Fibroblast of lung (primary cell): Measurements from ENCODE around the gene AGAP1. TPM values are rescaled to one million over a fixed set of nuclear protein-coding genes. Genes with fewer than 3 reads are reported as not detected.

ENCODE experiments used
- DNase-seq, 2 donors: peaks; one replicate each; pipeline versions ENCODE4 v3.0.0 to v3.0.0-alpha.2; 2010; ENCODE audit warnings: low read depth in 2 of 2
- H2AFZ ChIP-seq: 2 replicates; pipeline ENCODE4 v1.5.1; 2012; ENCODE audit warnings: low read length, control low read depth, inconsistent platforms
- H3K27ac ChIP-seq: 2 replicates; pipeline ENCODE4 v1.5.1; 2011; ENCODE audit warnings: low read length, control low read depth; ENCODE audit not compliant: insufficient read depth
- H3K27me3 ChIP-seq: 2 replicates; pipeline ENCODE4 v1.5.1; 2011; ENCODE audit warnings: mild to moderate bottlenecking, low read length; ENCODE audit not compliant: control insufficient read depth, insufficient read depth
- H3K36me3 ChIP-seq: 2 replicates; pipeline ENCODE4 v1.5.1; 2011; ENCODE audit warnings: low read length; ENCODE audit not compliant: control insufficient read depth, insufficient read depth
- H3K4me1 ChIP-seq: 2 replicates; pipeline ENCODE4 v1.5.1; 2011; ENCODE audit warnings: low read length; ENCODE audit not compliant: control insufficient read depth, insufficient read depth; ENCODE audit errors: extremely low read depth
- H3K4me2 ChIP-seq: 2 replicates; pipeline ENCODE4 v1.5.1; 2011; ENCODE audit warnings: low read length, control low read depth; ENCODE audit not compliant: insufficient read depth; ENCODE audit errors: extremely low read depth
- H3K4me3 ChIP-seq, 4 experiments: fragments of 200-600 bp in 1 of 4; sonication (generic) in 1 of 4; replicated peaks in 1 of 4; 2 replicates each; pipeline ENCODE4 v1.5.1; 2011 to 2016; ENCODE audit warnings: low read length in 4 of 4, low read depth in 3 of 4, mild to moderate bottlenecking in 3 of 4, control low read depth in 2 of 4, inconsistent platforms in 1 of 4, mixed read lengths in 1 of 4; ENCODE audit not compliant: insufficient read depth in 1 of 4; ENCODE audit errors: control extremely low read depth in 1 of 4
- H3K79me2 ChIP-seq: 2 replicates; pipeline ENCODE4 v1.5.1; 2012; ENCODE audit warnings: mild to moderate bottlenecking, low read length, inconsistent platforms; ENCODE audit not compliant: control insufficient read depth, insufficient read depth
- H3K9ac ChIP-seq: 2 replicates; pipeline ENCODE4 v1.5.1; 2011; ENCODE audit warnings: mild to moderate bottlenecking, low read length, control low read depth; ENCODE audit not compliant: insufficient read depth
- H3K9me3 ChIP-seq: 2 replicates; pipeline ENCODE4 v1.5.1; 2012; ENCODE audit warnings: low read depth, low read length; ENCODE audit not compliant: control insufficient read depth, insufficient read depth
- H4K20me1 ChIP-seq: 2 replicates; pipeline ENCODE4 v1.5.1; 2011; ENCODE audit warnings: low read length; ENCODE audit not compliant: control insufficient read depth, insufficient read depth; ENCODE audit errors: extremely low read depth
- CTCF ChIP-seq, 2 donors: IDR thresholded peaks in 1 of 2; conservative IDR thresholded peaks in 1 of 2; 1 replicate in 1 of 2; 2 replicates in 1 of 2; pipeline ENCODE4 v1.5.1; 2011 to 2012; ENCODE audit warnings: low read length in 2 of 2, control low read depth in 1 of 2, inconsistent platforms in 1 of 2, low read depth in 1 of 2, mild to moderate bottlenecking in 1 of 2
- EZH2 ChIP-seq: IDR thresholded peaks from 2 replicates; pipeline ENCODE4 v1.5.1; 2012; ENCODE audit warnings: low read length, control low read depth, mild to moderate bottlenecking; ENCODE audit errors: missing control alignments
- polyA plus RNA-seq, 2 donors: library from polyadenylated mRNA; depleted of rRNA in 1 of 2; stranded (reverse) in 1 of 2; unstranded in 1 of 2; fragments of >200 nt; gene quantifications; 2 replicates each; pipeline ENCODE4 v1.2.1, GENCODE V29; 2011 to 2012; ENCODE audit warnings: missing spikeins in 1 of 2
- total RNA-seq: library from RNA; depleted of rRNA; stranded (reverse); fragments of >200 nt; gene quantifications from 2 replicates; pipeline ENCODE4 v1.2.1, GENCODE V29; 2014

Gene AGAP1
- total and polyA plus RNA-seq, 2 donors (not counting 1 experiment from before 2014, with no cell fraction given), result 10.6 to 14.0 TPM

DNA sequence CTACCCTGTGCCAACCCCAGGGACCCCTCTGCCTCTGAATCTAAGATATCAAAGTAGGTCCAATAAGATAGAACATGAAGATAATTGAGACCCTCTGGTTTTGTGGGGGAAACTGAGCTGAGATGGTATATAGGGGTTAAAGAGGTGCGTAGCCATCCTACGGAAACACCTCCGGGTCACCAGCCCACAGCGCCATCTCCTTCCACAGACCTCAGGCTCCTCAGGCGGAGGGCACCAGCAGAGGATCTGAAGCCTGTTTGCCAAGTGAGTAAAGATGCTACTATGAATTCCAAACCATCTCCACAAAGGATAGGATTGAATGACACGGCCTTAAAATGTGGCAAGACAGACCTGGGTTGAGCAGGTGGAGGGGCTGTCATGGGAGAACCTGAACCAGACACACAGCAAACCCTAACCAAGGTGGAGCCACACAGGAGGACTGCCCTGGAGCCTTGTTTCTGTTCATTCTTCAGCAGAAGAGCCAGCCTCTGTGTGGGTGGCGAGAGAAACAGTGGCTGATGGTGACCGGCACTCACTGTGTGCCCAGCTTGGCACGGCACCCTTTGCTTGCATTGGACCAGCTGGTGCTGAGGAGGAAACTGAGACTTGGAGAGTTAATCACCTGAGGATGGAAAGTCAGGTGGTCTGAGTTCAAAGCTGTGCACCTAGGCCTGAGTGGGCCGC lies 664.1 kb downstream of the AGAP1 start:
- Histone ChIP-seq H3K4me2 (no peak overlapping the region), H3K79me2 (no peaks in the 10 kb centered on the region), H2AFZ (no peak overlapping the region), H3K27me3 (peaks cover 20% of the 10 kb centered on the region), H3K36me3 (no peaks in the 10 kb centered on the region), H3K4me1 (no peaks in the 10 kb centered on the region), H3K9me3 (no peaks in the 10 kb centered on the region), H3K27ac (no peak overlapping the region), H4K20me1 (no peaks in the 10 kb centered on the region), H3K4me3 (no peak overlapping the region), H3K9ac (no peak overlapping the region)
- DNase-seq, result no peak
- TF ChIP-seq CTCF (conservative IDR thresholded peaks at IDR 0.05 in 1 of 2, IDR thresholded peaks at IDR 0.05 in 1 of 2; ENCODE audit: low read depth in 1 of 2, low read length in 2 of 2) (no peak), EZH2 (no peak)

GRCh38 chr2:236158969-236159777 lies 665.3 kb downstream of the AGAP1 start:
- no peaks in the 10 kb centered on the region for H3K79me2 ChIP-seq
- H3K27me3 ChIP-seq, result peaks cover 32% of the 10 kb centered on the region
- no peak overlapping the region for H3K27ac ChIP-seq
- H3K4me1 ChIP-seq, result no peaks in the 10 kb centered on the region
- no peaks in the 10 kb centered on the region for H3K9me3 ChIP-seq
- no peak for DNase-seq
- no peak overlapping the region for H3K4me2 ChIP-seq
- no peaks in the 10 kb centered on the region for H4K20me1 ChIP-seq
- H3K4me3 ChIP-seq, result no peak overlapping the region
- H3K9ac ChIP-seq, result no peak overlapping the region
- TF ChIP-seq CTCF (conservative IDR thresholded peaks at IDR 0.05 in 1 of 2, IDR thresholded peaks at IDR 0.05 in 1 of 2; ENCODE audit: low read depth in 1 of 2, low read length in 2 of 2) (no peak), EZH2 (no peak)
- no peaks in the 10 kb centered on the region for H3K36me3 ChIP-seq
- no peak overlapping the region for H2AFZ ChIP-seq

DNA sequence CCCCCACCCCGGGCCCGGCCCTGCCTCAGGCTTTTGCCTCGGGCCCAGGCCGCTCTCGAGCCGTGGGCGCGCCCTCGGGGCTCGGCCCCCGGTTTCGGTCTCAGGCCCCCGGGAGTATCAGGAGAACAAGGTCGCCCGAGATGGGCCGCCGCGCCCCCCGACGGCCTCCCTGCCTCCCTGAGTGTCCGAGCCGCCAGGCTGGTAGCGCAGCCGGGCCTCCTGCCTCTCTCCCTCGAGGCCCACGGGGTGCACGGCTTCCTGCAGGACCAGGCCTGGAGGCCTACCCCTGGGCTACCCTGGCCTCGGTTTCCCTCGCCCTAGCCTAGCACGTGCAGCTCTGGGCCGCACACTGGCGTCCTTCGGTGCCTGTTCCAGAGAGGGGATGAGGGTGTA lies 665.9 kb downstream of the AGAP1 start:
- H3K27ac ChIP-seq, result no peak overlapping the region
- H2AFZ ChIP-seq, result no peak overlapping the region
- no peaks in the 10 kb centered on the region for H3K36me3 ChIP-seq
- no peak overlapping the region for H3K9ac ChIP-seq
- H4K20me1 ChIP-seq, result no peaks in the 10 kb centered on the region
- H3K4me3 ChIP-seq, result no peak overlapping the region
- H3K27me3 ChIP-seq, result peaks cover 38% of the 10 kb centered on the region
- no peaks in the 10 kb centered on the region for H3K4me1 ChIP-seq
- DNase-seq, result no peak
- no peaks in the 10 kb centered on the region for H3K9me3 ChIP-seq
- TF ChIP-seq EZH2, result no peak
- TF ChIP-seq CTCF (conservative IDR thresholded peaks at IDR 0.05 in 1 of 2, IDR thresholded peaks at IDR 0.05 in 1 of 2; ENCODE audit: low read depth in 1 of 2, low read length in 2 of 2), result no peak
- no peak overlapping the region for H3K4me2 ChIP-seq
- H3K79me2 ChIP-seq, result no peaks in the 10 kb centered on the region
